Ishikawa (cell line): ENCODE measurements around the gene MRPL19.

Experiments
- CEBPB ChIP-seq: IDR thresholded peaks from 2 replicates; pipeline ENCODE4 v1.6.1; 2012
- CREB1 ChIP-seq: IDR thresholded peaks from 2 replicates; pipeline ENCODE4 v1.6.1; 2012; ENCODE audit warnings: low read depth
- EGR1 ChIP-seq: IDR thresholded peaks from 2 replicates; pipeline ENCODE4 v1.6.1; 2012
- EP300 ChIP-seq: IDR thresholded peaks from 2 replicates; pipeline ENCODE4 v1.6.1; 2012; ENCODE audit warnings: borderline replicate concordance
- FOXM1 ChIP-seq: IDR thresholded peaks from 2 replicates; pipeline ENCODE4 v1.6.1; 2012; ENCODE audit warnings: low read depth, borderline replicate concordance
- MAX ChIP-seq: IDR thresholded peaks from 2 replicates; pipeline ENCODE4 v1.6.1; 2012
- NFIC ChIP-seq: IDR thresholded peaks from 2 replicates; pipeline ENCODE4 v1.6.1; 2012
- RAD21 ChIP-seq: IDR thresholded peaks from 2 replicates; pipeline ENCODE4 v1.6.1; 2012; ENCODE audit warnings: low read depth
- REST ChIP-seq: IDR thresholded peaks from 2 replicates; pipeline ENCODE4 v1.6.1; 2012; ENCODE audit warnings: low read depth, mild to moderate bottlenecking
- TAF1 ChIP-seq: IDR thresholded peaks from 2 replicates; pipeline ENCODE4 v1.6.1; 2012; ENCODE audit warnings: low read depth, mild to moderate bottlenecking
- TCF12 ChIP-seq: IDR thresholded peaks from 2 replicates; pipeline ENCODE4 v1.6.1; 2012; ENCODE audit warnings: low read depth
- TEAD4 ChIP-seq: IDR thresholded peaks from 2 replicates; pipeline ENCODE4 v1.6.1; 2012
- USF1 ChIP-seq: IDR thresholded peaks from 2 replicates; pipeline ENCODE4 v1.6.1; 2012
- YY1 ChIP-seq: IDR thresholded peaks from 2 replicates; pipeline ENCODE4 v1.6.1; 2012; ENCODE audit warnings: low read depth
- ZBTB7A ChIP-seq: IDR thresholded peaks from 2 replicates; pipeline ENCODE4 v1.6.1; 2012; ENCODE audit warnings: low read depth

MRPL19 gene

GRCh38 chr2:75710577-75711253 is 64.1 kb downstream of the MRPL19 start, which contains the start of gene GCFC2:
Gene GCFC2, minus strand, starts transcription at chr2:75710915. Its CDS starts 60 bp downstream, at chr2:75710855.
- TF ChIP-seq TEAD4 = peak; percentile 17; the same call in 1 of the 2 replicates
- TF ChIP-seq TAF1 = peak; percentile 79
- TF ChIP-seq EP300 = peak; percentile 40; the same call in 1 of the 2 replicates
- peak; percentile 78 for TF ChIP-seq YY1
- peak; percentile 56; the same call in 1 of the 2 replicates for TF ChIP-seq TCF12
- TF ChIP-seq NFIC = peak; percentile 59; the same call in 1 of the 2 replicates
- TF ChIP-seq FOXM1 = no peak
- TF ChIP-seq ZBTB7A = 0 out of 2 replicates have a peak, but pooled peaks have one; percentile 42
- TF ChIP-seq EGR1 = no peak
- peak; percentile 95 for TF ChIP-seq MAX

- no peak for TF ChIP-seq MAX
- no peak for TF ChIP-seq YY1
- no peak for TF ChIP-seq ZBTB7A
- TF ChIP-seq EP300 = no peak
- no peak for TF ChIP-seq USF1
- TF ChIP-seq TAF1 = no peak
- no peak for TF ChIP-seq CREB1
- no peak for TF ChIP-seq TEAD4
- no peak for TF ChIP-seq RAD21
Observed at GRCh38 chr2:75716406-75716805, 69.8 kb downstream of the MRPL19 start.

- TF ChIP-seq REST = no peak
- TF ChIP-seq CREB1 = no peak
- TF ChIP-seq TCF12 = no peak
- TF ChIP-seq TEAD4 = no peak
Observed at GRCh38 chr2:75719616-75720015, 73.0 kb downstream of the MRPL19 start.

- TF ChIP-seq MAX = no peak
- TF ChIP-seq TAF1 = no peak
- no peak for TF ChIP-seq EP300
- no peak for TF ChIP-seq TCF12
- TF ChIP-seq YY1 = no peak
- no peak for TF ChIP-seq FOXM1
- no peak for TF ChIP-seq CEBPB
- no peak for TF ChIP-seq EGR1
- no peak for TF ChIP-seq NFIC
- no peak for TF ChIP-seq ZBTB7A
- no peak for TF ChIP-seq CREB1
- TF ChIP-seq RAD21 = no peak
- no peak for TF ChIP-seq REST
Observed at GRCh38 chr2:75720525-75720924, 73.9 kb downstream of the MRPL19 start.

GRCh38 chr2:75722687-75723086 is 76.1 kb downstream of the MRPL19 start:
- TF ChIP-seq EP300 = no peak
- no peak for TF ChIP-seq MAX
- no peak for TF ChIP-seq ZBTB7A
- TF ChIP-seq TEAD4 = no peak
- TF ChIP-seq USF1 = no peak
- no peak for TF ChIP-seq REST
